ENCODE data around the gene GAA. TPM values are rescaled to one million over a fixed set of nuclear protein-coding genes. Genes with fewer than 3 reads are reported as not detected.

The GAA gene
- total RNA-seq, 1 donor from 2014 or later, result 38.4 TPM

DNA sequence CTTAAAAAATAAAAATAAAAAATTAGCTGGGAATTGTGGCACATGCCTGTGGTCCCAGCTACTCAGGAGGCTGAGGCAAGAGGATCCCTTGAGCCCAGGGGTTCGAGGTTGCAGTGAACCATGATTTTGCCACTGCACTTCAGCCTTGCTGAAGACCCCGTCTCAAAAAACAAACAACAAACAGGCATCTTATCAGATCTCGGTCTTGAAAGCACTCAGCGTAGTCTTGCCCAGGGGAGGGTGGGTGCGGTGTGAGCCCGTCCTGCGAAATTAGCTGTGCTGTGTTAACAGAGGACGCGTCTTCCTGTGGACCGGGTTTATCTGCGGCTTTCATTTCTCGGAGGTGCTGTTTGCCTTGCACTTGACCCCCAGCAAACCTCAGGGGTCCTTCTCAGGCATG, 5.4 kb downstream of the GAA start:
- no peaks in the 10 kb centered on the region for H3K36me3 Mint-ChIP-seq (ENCODE audit: low read depth)
- no peak overlapping the region for H3K27ac Mint-ChIP-seq (ENCODE audit: unreplicated experiment)

GRCh38 chr17:80107231-80108021, 6.0 kb downstream of the GAA start:
- Mint-ChIP-seq H3K4me1 (peaks cover 14% of the 10 kb centered on the region), H3K9me3 (no peaks in the 10 kb centered on the region), H3K4me3 (no peak overlapping the region), H3K36me3 (ENCODE audit: low read depth) (no peaks in the 10 kb centered on the region), H3K27me3 (ENCODE audit: low read depth) (no peaks in the 10 kb centered on the region), H3K27ac (ENCODE audit: unreplicated experiment) (no peak overlapping the region)
- DNase-seq (ENCODE audit: low read depth, low spot score), result no peak
- TF ChIP-seq, protein P1, sequence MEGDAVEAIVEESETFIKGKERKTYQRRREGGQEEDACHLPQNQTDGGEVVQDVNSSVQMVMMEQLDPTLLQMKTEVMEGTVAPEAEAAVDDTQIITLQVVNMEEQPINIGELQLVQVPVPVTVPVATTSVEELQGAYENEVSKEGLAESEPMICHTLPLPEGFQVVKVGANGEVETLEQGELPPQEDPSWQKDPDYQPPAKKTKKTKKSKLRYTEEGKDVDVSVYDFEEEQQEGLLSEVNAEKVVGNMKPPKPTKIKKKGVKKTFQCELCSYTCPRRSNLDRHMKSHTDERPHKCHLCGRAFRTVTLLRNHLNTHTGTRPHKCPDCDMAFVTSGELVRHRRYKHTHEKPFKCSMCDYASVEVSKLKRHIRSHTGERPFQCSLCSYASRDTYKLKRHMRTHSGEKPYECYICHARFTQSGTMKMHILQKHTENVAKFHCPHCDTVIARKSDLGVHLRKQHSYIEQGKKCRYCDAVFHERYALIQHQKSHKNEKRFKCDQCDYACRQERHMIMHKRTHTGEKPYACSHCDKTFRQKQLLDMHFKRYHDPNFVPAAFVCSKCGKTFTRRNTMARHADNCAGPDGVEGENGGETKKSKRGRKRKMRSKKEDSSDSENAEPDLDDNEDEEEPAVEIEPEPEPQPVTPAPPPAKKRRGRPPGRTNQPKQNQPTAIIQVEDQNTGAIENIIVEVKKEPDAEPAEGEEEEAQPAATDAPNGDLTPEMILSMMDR (conservative IDR thresholded peaks at IDR 0.05), result no peak

More for the DNA sequence above, 5.4 kb downstream of the GAA start:
- TF ChIP-seq, protein P1 (conservative IDR thresholded peaks at IDR 0.05), result no peak
- Mint-ChIP-seq H3K4me3 (no peak overlapping the region), H3K9me3 (no peaks in the 10 kb centered on the region), H3K27me3 (ENCODE audit: low read depth) (no peaks in the 10 kb centered on the region), H3K4me1 (peaks cover 21% of the 10 kb centered on the region)
- DNase-seq (ENCODE audit: low read depth, low spot score), result no peak

- Mint-ChIP-seq H3K27me3 (ENCODE audit: low read depth) (no peaks in the 10 kb centered on the region), H3K27ac (ENCODE audit: unreplicated experiment) (no peak overlapping the region), H3K4me1 (peaks cover 5% of the 10 kb centered on the region), H3K9me3 (no peaks in the 10 kb centered on the region), H3K4me3 (no peak overlapping the region), H3K36me3 (ENCODE audit: low read depth) (no peaks in the 10 kb centered on the region)
- TF ChIP-seq, protein P1 (conservative IDR thresholded peaks at IDR 0.05), result no peak
- DNase-seq (ENCODE audit: low read depth, low spot score), result no peak
These were observed 6.9 kb downstream of the GAA start for GRCh38 chr17:80108036-80108971.

DNA sequence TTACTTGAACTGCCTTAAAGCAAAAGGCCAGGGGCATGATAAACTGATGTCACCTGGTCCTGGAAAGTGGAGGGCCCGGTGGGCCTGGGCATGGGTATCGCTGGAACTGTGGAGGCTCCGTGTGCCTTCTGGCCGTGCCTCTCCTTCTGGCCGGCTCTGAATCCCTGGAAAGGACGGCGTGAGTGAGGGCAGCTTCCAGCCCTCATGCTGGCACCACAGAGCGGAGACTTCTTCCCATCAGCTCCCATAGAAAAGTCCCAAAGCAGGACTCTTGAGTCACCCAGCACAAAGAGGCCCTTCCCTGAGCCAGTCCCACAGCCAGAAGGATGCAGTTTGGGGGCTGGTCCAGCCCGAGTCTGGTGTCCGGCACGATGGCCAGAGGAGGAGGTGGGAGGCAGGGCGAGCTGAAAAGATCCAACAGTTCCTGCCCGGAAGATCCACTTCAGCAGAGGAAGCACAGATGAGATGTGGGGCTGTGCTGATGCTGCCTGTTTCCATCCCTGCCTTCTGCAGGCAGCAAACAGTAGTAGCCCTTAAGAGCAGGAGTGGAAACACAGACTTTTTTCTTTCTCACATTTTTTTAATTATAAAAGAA, 7.8 kb downstream of the GAA start:
- H3K36me3 Mint-ChIP-seq (ENCODE audit: low read depth), result no peaks in the 10 kb centered on the region
- no peaks in the 10 kb centered on the region for H3K27me3 Mint-ChIP-seq (ENCODE audit: low read depth)
- no peaks in the 10 kb centered on the region for H3K9me3 Mint-ChIP-seq
- H3K4me1 Mint-ChIP-seq, result peaks cover 4% of the 10 kb centered on the region
- H3K4me3 Mint-ChIP-seq, result no peak overlapping the region
- no peak for DNase-seq (ENCODE audit: low read depth, low spot score)
- TF ChIP-seq, protein P1 (conservative IDR thresholded peaks at IDR 0.05), result no peak
- H3K27ac Mint-ChIP-seq (ENCODE audit: unreplicated experiment), result no peak overlapping the region

GRCh38 chr17:80109713-80110446, 8.5 kb downstream of the GAA start:
- H3K27me3 Mint-ChIP-seq (ENCODE audit: low read depth), result no peaks in the 10 kb centered on the region
- TF ChIP-seq, protein P1 (conservative IDR thresholded peaks at IDR 0.05), result no peak
- no peaks in the 10 kb centered on the region for H3K36me3 Mint-ChIP-seq (ENCODE audit: low read depth)
- DNase-seq (ENCODE audit: low read depth, low spot score), result no peak
- no peaks in the 10 kb centered on the region for H3K9me3 Mint-ChIP-seq
- peaks cover 4% of the 10 kb centered on the region for H3K4me1 Mint-ChIP-seq
- no peak overlapping the region for H3K4me3 Mint-ChIP-seq
- H3K27ac Mint-ChIP-seq (ENCODE audit: unreplicated experiment), result no peak overlapping the region

Data from neural crest cell (in vitro differentiated cells).